Esophagus squamous epithelium (tissue), 5 donors: ENCODE data around the gene RALA. TPM values are rescaled to one million over a fixed set of nuclear protein-coding genes. Genes with fewer than 3 reads are reported as not detected.

Source experiments
- DNase-seq: peaks from one replicate; lab custom pipeline; 2025; lab: John Stamatoyannopoulos, UW
- H3K27ac ChIP-seq, 4 donors: fragments of 200-600 bp; sonication (generic); one replicate each; pipeline ENCODE4 v1.5.1; 2016 to 2019; ENCODE audit warnings: mild to moderate bottlenecking in 1 of 4
- H3K27me3 ChIP-seq, 4 donors: fragments of 200-600 bp; sonication (generic); 1 replicate in 3 of 4; 2 replicates in 1 of 4; pipeline versions ENCODE4 v1.5.1 to v1.6.0; 2017 to 2021; ENCODE audit warnings: antibody characterized with exemption in 1 of 4
- H3K36me3 ChIP-seq, 3 donors: fragments of 200-600 bp; sonication (generic); one replicate each; pipeline ENCODE4 v1.5.1; 2016 to 2019
- H3K4me1 ChIP-seq, 3 donors: fragments of 200-600 bp; sonication (generic); one replicate each; pipeline ENCODE4 v1.5.1; 2017 to 2019
- H3K4me3 ChIP-seq, 4 donors: fragments of 200-600 bp; sonication (generic); 1 replicate in 3 of 4; 2 replicates in 1 of 4; pipeline ENCODE4 v1.5.1; 2016 to 2019; ENCODE audit warnings: mild to moderate bottlenecking in 2 of 4, moderate library complexity in 1 of 4
- H3K9me3 ChIP-seq, 3 donors: fragments of 200-600 bp; sonication (generic); one replicate each; pipeline ENCODE4 v1.5.1; 2016 to 2019
- CTCF ChIP-seq, 6 experiments: fragments of 450-650 bp in 4 of 6; fragments of 200-600 bp in 2 of 6; sonication (generic) in 2 of 6; IDR thresholded peaks; one replicate each; pipeline ENCODE4 v1.5.1; 2016 to 2019; ENCODE audit warnings: antibody characterized with exemption in 6 of 6, mild to moderate bottlenecking in 4 of 6, moderate library complexity in 4 of 6
- POLR2A ChIP-seq, 4 donors: fragments of 450-650 bp; IDR thresholded peaks; one replicate each; pipeline ENCODE4 v1.6.1; 2017; ENCODE audit warnings: antibody characterized with exemption in 4 of 4, mild to moderate bottlenecking in 4 of 4, moderate library complexity in 3 of 4
- WGBS, 2 donors: methylation state at CpG; one replicate each; pipeline ENCODE4 v1.1.5; 2018; 5-methylcytosine and 5-hydroxymethylcytosine counted together
- intact Hi-C: fragments of 100-400 bp; cut with DNase I; formaldehyde crosslinking; loops from one replicate; pipeline ENCODE4 v1.15.0; 2022
- total RNA-seq, 4 donors: library from RNA; depleted of rRNA; stranded (reverse); fragments of >200 nt; gene quantifications; one replicate each; pipeline ENCODE4 v1.1.0, GENCODE V29; 2016
- donor health status: DM: yes; HTN: yes; CAD: no.

The RALA gene
- total RNA-seq, 4 donors from 2014 or later = 32.8 to 49.6 (median 39.9) TPM

- TF ChIP-seq POLR2A (IDR thresholded peaks at IDR 0.05) (no peak), CTCF (IDR thresholded peaks at IDR 0.05) (no peak)
Observed at GRCh38 chr7:39712751-39713150, 89.4 kb downstream of the RALA start.

DNA sequence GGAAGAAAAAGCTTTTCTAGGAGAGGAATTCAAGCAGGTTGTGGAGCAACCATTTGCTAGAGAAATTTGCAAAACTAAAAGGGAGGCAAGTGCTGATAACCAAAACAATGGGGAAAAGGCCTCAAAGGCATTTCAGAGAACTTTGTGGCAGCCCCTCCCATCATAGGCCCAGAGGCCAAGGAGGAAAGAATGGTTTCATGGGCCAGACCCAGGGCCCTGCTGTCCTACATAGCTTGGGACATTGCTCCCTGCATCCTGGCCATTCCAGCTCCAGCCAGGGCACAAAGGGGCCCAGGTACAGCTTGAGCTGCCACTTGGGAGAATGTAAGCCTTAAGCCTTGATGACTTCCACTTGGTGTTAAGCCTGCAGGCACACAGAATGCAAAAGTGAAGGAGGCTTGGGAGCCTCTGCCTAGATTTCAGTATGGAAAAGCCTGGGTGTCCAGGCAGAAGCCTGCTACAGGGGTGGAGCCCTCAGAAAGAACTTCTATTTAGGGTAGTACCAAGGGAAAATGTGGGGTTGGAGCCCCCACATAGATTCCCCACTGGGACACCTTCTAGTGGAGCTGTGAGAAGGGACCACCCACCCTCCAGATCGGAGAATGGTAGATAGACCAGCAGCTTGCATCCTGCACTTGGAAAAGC is 91.2 kb downstream of the RALA start:
- no peak overlapping the region for H3K4me3 ChIP-seq
- 92 to 100% methylated on average over 1 of the region's 1 CpG for WGBS, 2 donors
- TF ChIP-seq CTCF (IDR thresholded peaks at IDR 0.05) = no peak

More at GRCh38 chr7:39712751-39713150, 89.4 kb downstream of the RALA start:
- WGBS, 2 donors = 53 to 64% methylated on average over 1 of the region's 1 CpG
- Histone ChIP-seq H3K27ac (peak overlapping the region in 2 of 4 donors; percentile 64 to 79), H3K27me3 (no peaks in the 10 kb centered on the region), H3K9me3 (peaks cover 0 to 24% (median 24%) of the 10 kb centered on the region in 3 donors), H3K36me3 (peaks cover 0 to 1% (median 0%) of the 10 kb centered on the region in 3 donors), H3K4me1 (peaks cover 0 to 45% (median 5%) of the 10 kb centered on the region in 3 donors), H3K4me3 (no peak overlapping the region)
- no peak for DNase-seq
- intact Hi-C loops = no loop called here

DNA sequence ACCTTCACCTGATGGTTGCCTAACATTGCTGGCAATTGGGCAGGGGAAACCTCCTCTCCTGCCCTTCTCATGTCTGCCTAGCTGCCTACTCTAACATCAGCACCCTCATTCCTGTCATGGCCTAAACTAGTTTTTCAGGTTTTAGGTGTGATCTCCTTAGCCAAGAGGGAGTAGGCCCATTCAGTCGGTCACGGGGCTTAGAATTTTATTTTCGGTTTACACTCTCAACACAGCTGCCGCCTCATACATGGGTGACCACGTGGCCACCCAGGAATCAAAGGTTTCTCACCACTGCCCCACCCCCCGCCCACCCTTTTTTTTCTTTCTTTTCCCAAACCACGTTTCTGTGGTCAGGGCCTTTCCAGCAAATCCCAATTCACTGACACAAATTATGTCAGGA is 97.2 kb downstream of the RALA start:
- intact Hi-C loops = no loop called here
- Histone ChIP-seq H3K27ac (peak overlapping the region; percentile 82 to 94 (median 89)), H3K9me3 (peaks cover 0 to 4% (median 0%) of the 10 kb centered on the region in 3 donors), H3K27me3 (no peaks in the 10 kb centered on the region), H3K4me3 (no peak overlapping the region), H3K4me1 (peaks cover 0 to 22% (median 4%) of the 10 kb centered on the region in 3 donors), H3K36me3 (no peaks in the 10 kb centered on the region)
- DNase-seq = no peak
- peak in 1 of 6 experiments; percentile 9 for TF ChIP-seq CTCF (IDR thresholded peaks at IDR 0.05)
- TF ChIP-seq POLR2A (IDR thresholded peaks at IDR 0.05) = no peak
- 14 to 29% methylated on average over 7 of the region's 7 CpGs for WGBS, 2 donors

More for the DNA sequence above, 91.2 kb downstream of the RALA start:
- no peak for DNase-seq
- Histone ChIP-seq H3K4me1 (peaks cover 0 to 39% (median 4%) of the 10 kb centered on the region in 3 donors), H3K9me3 (peaks cover 0 to 24% (median 24%) of the 10 kb centered on the region in 3 donors), H3K36me3 (no peaks in the 10 kb centered on the region), H3K27ac (no peak overlapping the region), H3K27me3 (no peaks in the 10 kb centered on the region)
- intact Hi-C loops = no loop called here

- WGBS, 2 donors = 75 to 89% methylated on average over 3 of the region's 3 CpGs
- H3K9me3 ChIP-seq = no peaks in the 10 kb centered on the region
- H3K36me3 ChIP-seq = no peaks in the 10 kb centered on the region
- no peak overlapping the region for H3K4me3 ChIP-seq
- TF ChIP-seq POLR2A (IDR thresholded peaks at IDR 0.05) (no peak), CTCF (IDR thresholded peaks at IDR 0.05) (no peak)
- H3K4me1 ChIP-seq = peaks cover 0 to 22% (median 4%) of the 10 kb centered on the region in 3 donors
- no peak for DNase-seq
- intact Hi-C loops = no loop called here
- peak overlapping the region; percentile 2 to 94 (median 89) for H3K27ac ChIP-seq
- no peaks in the 10 kb centered on the region for H3K27me3 ChIP-seq
Observed at GRCh38 chr7:39721345-39721744, 98.0 kb downstream of the RALA start.

DNA sequence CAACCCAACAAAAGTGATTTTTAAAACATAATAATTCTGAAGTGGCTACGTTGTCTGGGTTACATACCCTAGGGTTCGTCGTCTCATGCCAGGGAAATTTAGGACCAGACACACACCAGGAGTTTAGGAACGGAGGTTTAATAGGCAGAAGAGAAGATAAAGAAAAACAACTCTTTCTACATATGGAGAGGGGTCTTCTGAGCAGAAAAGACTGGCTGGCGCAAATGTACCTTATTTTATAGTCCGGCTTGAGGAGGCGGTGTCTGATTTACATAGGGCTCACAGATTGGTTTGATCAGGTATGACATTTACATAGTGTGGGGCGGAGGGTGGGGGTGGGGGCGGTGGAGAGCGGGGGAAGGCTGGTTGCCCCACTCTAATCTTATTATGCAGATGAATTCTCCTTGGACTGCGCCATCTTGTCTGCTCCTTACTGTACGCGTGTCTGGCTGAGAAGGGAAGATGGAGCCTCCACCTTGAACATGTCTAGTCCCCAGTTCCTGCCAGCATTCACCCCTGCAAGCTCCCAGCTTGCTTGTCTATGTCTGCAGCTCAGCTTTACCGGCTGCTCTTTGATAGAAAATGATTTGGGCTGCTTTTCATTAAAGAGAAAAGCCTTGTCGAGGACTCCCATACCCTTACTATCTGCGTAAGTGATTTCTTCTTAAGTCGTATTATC is 98.7 kb downstream of the RALA start:
- H3K27me3 ChIP-seq = no peaks in the 10 kb centered on the region
- no peaks in the 10 kb centered on the region for H3K36me3 ChIP-seq
- WGBS, 2 donors = 94 to 95% methylated on average over 15 to 17 of the region's 17 CpGs
- H3K4me1 ChIP-seq = peaks cover 0 to 22% (median 4%) of the 10 kb centered on the region in 3 donors
- no peak overlapping the region for H3K4me3 ChIP-seq
- no peaks in the 10 kb centered on the region for H3K9me3 ChIP-seq
- no peak for DNase-seq
- H3K27ac ChIP-seq = peak overlapping the region in 1 of 4 donors; percentile 93
- intact Hi-C loops = no loop called here
- TF ChIP-seq POLR2A (IDR thresholded peaks at IDR 0.05) (no peak), CTCF (IDR thresholded peaks at IDR 0.05) (no peak)
